Right lobe of liver (tissue), 4 donors: ENCODE measurements around the gene COQ7.

Source experiments
- POLR2A ChIP-seq: fragments of 450-650 bp; IDR thresholded peaks from one replicate; pipeline ENCODE4 v1.6.1; 2017; ENCODE audit warnings: antibody characterized with exemption, mild to moderate bottlenecking
- TF ChIP-seq, protein P1 (sequence below), 4 donors: fragments of 200-600 bp in 3 of 4; fragments of 450-650 bp in 1 of 4; IDR thresholded peaks; one replicate each; pipeline versions ENCODE4 v1.5.1 to v1.8.0; 2016 to 2022; ENCODE audit warnings: antibody characterized with exemption in 4 of 4, mild to moderate bottlenecking in 2 of 4
- donor health status: DM: no; HTN: no; CAD: no.
- donor health status: DM: no; HTN: no; CAD: no.
- donor health status: DM: no; HTN: yes; CAD: no.

DNA sequence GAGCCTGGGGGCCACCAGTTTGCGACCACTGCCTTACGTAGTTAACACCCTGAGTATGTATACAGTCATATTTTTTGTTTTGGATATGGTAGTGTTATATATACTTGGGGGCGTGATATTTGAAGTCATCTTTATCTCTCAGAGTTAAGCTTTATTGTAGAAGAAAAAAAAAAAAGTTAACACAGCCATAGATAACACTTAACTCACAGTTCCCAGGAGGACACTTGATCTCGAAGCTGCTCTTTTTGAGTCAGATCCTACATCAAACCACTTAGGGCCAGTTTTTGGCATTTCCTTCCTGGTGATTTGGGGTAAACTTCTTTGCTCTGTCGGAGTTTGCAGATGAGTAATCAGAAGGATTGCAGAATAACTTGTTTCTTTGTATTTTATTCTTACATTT lies 52.1 kb downstream of the COQ7 start:
- TF ChIP-seq, protein P1, sequence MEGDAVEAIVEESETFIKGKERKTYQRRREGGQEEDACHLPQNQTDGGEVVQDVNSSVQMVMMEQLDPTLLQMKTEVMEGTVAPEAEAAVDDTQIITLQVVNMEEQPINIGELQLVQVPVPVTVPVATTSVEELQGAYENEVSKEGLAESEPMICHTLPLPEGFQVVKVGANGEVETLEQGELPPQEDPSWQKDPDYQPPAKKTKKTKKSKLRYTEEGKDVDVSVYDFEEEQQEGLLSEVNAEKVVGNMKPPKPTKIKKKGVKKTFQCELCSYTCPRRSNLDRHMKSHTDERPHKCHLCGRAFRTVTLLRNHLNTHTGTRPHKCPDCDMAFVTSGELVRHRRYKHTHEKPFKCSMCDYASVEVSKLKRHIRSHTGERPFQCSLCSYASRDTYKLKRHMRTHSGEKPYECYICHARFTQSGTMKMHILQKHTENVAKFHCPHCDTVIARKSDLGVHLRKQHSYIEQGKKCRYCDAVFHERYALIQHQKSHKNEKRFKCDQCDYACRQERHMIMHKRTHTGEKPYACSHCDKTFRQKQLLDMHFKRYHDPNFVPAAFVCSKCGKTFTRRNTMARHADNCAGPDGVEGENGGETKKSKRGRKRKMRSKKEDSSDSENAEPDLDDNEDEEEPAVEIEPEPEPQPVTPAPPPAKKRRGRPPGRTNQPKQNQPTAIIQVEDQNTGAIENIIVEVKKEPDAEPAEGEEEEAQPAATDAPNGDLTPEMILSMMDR (IDR thresholded peaks at IDR 0.05), result no peak
- TF ChIP-seq POLR2A, result no peak
